HepG2 (cell line): ENCODE measurements around the gene CRTC2. TPM values are rescaled to one million over a fixed set of nuclear protein-coding genes. Genes with fewer than 3 reads are reported as not detected.

Experiments used
- ATF2 ChIP-seq: sonication (generic); formaldehyde crosslinking; IDR thresholded peaks from 2 replicates; pipeline ENCODE4 v1.4.0; 2020; ENCODE audit warnings: missing genetic modification reagents
- DMTF1 ChIP-seq: sonication (generic); formaldehyde crosslinking; IDR thresholded peaks from 2 replicates; pipeline ENCODE4 v1.4.0; 2020; ENCODE audit warnings: mild to moderate bottlenecking, missing genetic modification reagents
- ELF4 ChIP-seq: sonication (generic); formaldehyde crosslinking; IDR thresholded peaks from 2 replicates; pipeline ENCODE4 v1.5.0; 2020; ENCODE audit warnings: missing genetic modification reagents, mild to moderate bottlenecking, moderate library complexity, borderline replicate concordance
- GLMP ChIP-seq: sonication (generic); formaldehyde crosslinking; IDR thresholded peaks from 2 replicates; pipeline ENCODE4 v1.9.0; 2021; ENCODE audit warnings: missing genetic modification reagents, mild to moderate bottlenecking, borderline replicate concordance
- HNRNPLL ChIP-seq: fragments of 200-400 bp; formaldehyde crosslinking; IDR thresholded peaks from 2 replicates; pipeline ENCODE4 v1.6.1; 2017; ENCODE audit warnings: mild to moderate bottlenecking, low read depth, low read length; ENCODE audit not compliant: poor library complexity, severe bottlenecking
- HOMEZ ChIP-seq: IDR thresholded peaks from 2 replicates; pipeline ENCODE4 v1.6.1; 2016; ENCODE audit warnings: low read depth
- KIAA2018 ChIP-seq: sonication (generic); formaldehyde crosslinking; IDR thresholded peaks from 2 replicates; pipeline ENCODE4 v1.5.0; 2020; ENCODE audit warnings: mild to moderate bottlenecking, missing genetic modification reagents, borderline replicate concordance
- PHB2 ChIP-seq: fragments of 450-650 bp; IDR thresholded peaks from 2 replicates; pipeline ENCODE4 v1.6.1; 2018; ENCODE audit not compliant: partially characterized antibody
- PRPF4 ChIP-seq: fragments of 200-400 bp; formaldehyde crosslinking; IDR thresholded peaks from 2 replicates; pipeline ENCODE4 v1.6.1; 2016; ENCODE audit warnings: low read length, low read depth; ENCODE audit not compliant: poor library complexity, severe bottlenecking
- RBM22 ChIP-seq: fragments of 200-400 bp; formaldehyde crosslinking; optimal IDR thresholded peaks from 2 replicates; pipeline ENCODE3; 2017; ENCODE audit warnings: mild to moderate bottlenecking, low read length, moderate library complexity
- XRCC5 ChIP-seq: fragments of 200-400 bp; formaldehyde crosslinking; optimal IDR thresholded peaks from 2 replicates; pipeline ENCODE3; 2017; ENCODE audit warnings: mild to moderate bottlenecking, low read length
- ZNF605 ChIP-seq: sonication (generic); formaldehyde crosslinking; IDR thresholded peaks from 2 replicates; pipeline ENCODE4 v1.8.0; 2022; ENCODE audit warnings: mild to moderate bottlenecking, missing genetic modification reagents
- ZNF619 ChIP-seq: sonication (generic); formaldehyde crosslinking; IDR thresholded peaks from 2 replicates; pipeline ENCODE4 v1.4.0; 2020; ENCODE audit warnings: mild to moderate bottlenecking, missing genetic modification reagents
- polyA plus RNA-seq, 8 experiments: library from polyadenylated mRNA; depleted of rRNA in 3 of 8; stranded (reverse) in 7 of 8; unstranded in 1 of 8; fragments of >200 nt; fragmentation: Illumina TruSeq in 4 of 8; extraction: Trizol in 4 of 8; gene quantifications; 2 replicates each; pipeline versions ENCODE4 v1.2.1 to v1.2.3, GENCODE V29; 2011 to 2016; ENCODE audit warnings: low read depth in 4 of 8, missing spikeins in 1 of 8, mixed read lengths in 1 of 8; ENCODE audit not compliant: insufficient read depth in 1 of 8
- total RNA-seq, 5 experiments: library from RNA; depleted of rRNA; stranded (reverse); fragments of >200 nt; fragmentation: Illumina TruSeq; extraction: Trizol; gene quantifications; 2 replicates each; pipeline ENCODE4 v1.2.3, GENCODE V29; 2016; ENCODE audit warnings: low read depth in 1 of 5

Gene CRTC2
- total and polyA plus RNA-seq, 2 of the 13 experiments (the other 11 are each of a cell fraction or from before 2014, with no cell fraction given), result 6.1 to 26.7 TPM

GRCh38 chr1:153990468-153991150 is 32.2 kb upstream of the CRTC2 start, which contains the start of gene RPS27 (continued):
- peak; percentile 77 for TF ChIP-seq ATF2 (CRISPR knock-in tag)
- TF ChIP-seq PRPF4, result no peak
- peak; percentile 50 for TF ChIP-seq XRCC5
- TF ChIP-seq ZNF619, result no peak
- TF ChIP-seq RBM22, result no peak
- no peak for TF ChIP-seq KIAA2018 (CRISPR knock-in tag)
- TF ChIP-seq GLMP (CRISPR knock-in tag), result no peak
- TF ChIP-seq HNRNPLL, result peak; percentile 41
- TF ChIP-seq HOMEZ (CRISPR knock-in tag), result peak; percentile 82
- peak; percentile 59; the same call in 1 of the 2 replicates for TF ChIP-seq ZNF605
- TF ChIP-seq ELF4 (CRISPR knock-in tag), result peak; percentile 99
- TF ChIP-seq DMTF1 (CRISPR knock-in tag), result no peak
- TF ChIP-seq PHB2, result no peak
